Pancreas (tissue), 10 donors: Measurements from ENCODE around the gene TPX2. TPM values are rescaled to one million over a fixed set of nuclear protein-coding genes. Genes with fewer than 3 reads are reported as not detected.

Experiments used
- ATAC-seq, 4 donors: fragments of 200-7000 bp; cut with Tn5 transposase; one replicate each; pipeline versions ENCODE4 v1.8.0 to v1.9.1; 2020; ENCODE audit warnings: mild to moderate bottlenecking in 4 of 4, moderate library complexity in 4 of 4
- DNase-seq, 6 donors: peaks; one replicate each; pipeline ENCODE4 v3.0.0-alpha.2; 2020
- FAIRE-seq: peaks from 2 replicates; lab custom pipeline; 2012; peaks lifted over from hg19 to GRCh38; lab: Jason Lieb, UNC
- H3K27ac ChIP-seq, 4 donors: fragments of 200-600 bp; sonication (generic); 1 replicate in 3 of 4; 2 replicates in 1 of 4; pipeline versions ENCODE4 v1.5.0 to v1.8.0; 2020
- H3K27me3 ChIP-seq, 4 donors: fragments of 200-600 bp; one replicate each; pipeline ENCODE4 v1.8.0; 2021
- H3K36me3 ChIP-seq, 3 donors: fragments of 200-600 bp; sonication (generic) in 1 of 3; one replicate each; pipeline versions ENCODE4 v1.5.0 to v1.8.0; 2020 to 2021
- H3K4me1 ChIP-seq, 3 donors: fragments of 200-600 bp; one replicate each; pipeline ENCODE4 v1.8.0; 2021
- H3K4me3 ChIP-seq, 4 donors: fragments of 200-600 bp; sonication (generic) in 2 of 4; one replicate each; pipeline versions ENCODE4 v1.5.0 to v1.8.0; 2020 to 2021
- H3K9me3 ChIP-seq, 4 donors: fragments of 200-600 bp; one replicate each; pipeline ENCODE4 v1.8.0; 2021
- CTCF ChIP-seq, 4 donors: fragments of 200-600 bp; sonication (generic) in 3 of 4; IDR thresholded peaks; one replicate each; pipeline versions ENCODE4 v1.5.0 to v1.8.0; 2021; ENCODE audit warnings: antibody characterized with exemption in 4 of 4
- WGBS, 2 donors: extraction: QIAGEN DNeasy Blood & Tissue Kit; methylation state at CpG; one replicate each; pipeline ENCODE4 v1.1.7; 2013; 5-methylcytosine and 5-hydroxymethylcytosine counted together
- intact Hi-C, 3 donors: fragments of 100-400 bp; cut with DNase I; formaldehyde crosslinking; loops; one replicate each; pipeline versions ENCODE4 v1.11.1 to v1.14.2; 2022
- polyA plus RNA-seq, 2 donors: library from polyadenylated mRNA; stranded (reverse); fragments of 200-250 nt; gene quantifications; one replicate each; pipeline ENCODE4 v1.2.3, GENCODE V29; 2013
- total RNA-seq, 6 donors: library from RNA; stranded (reverse); fragmentation: NEBNext Ultra II Directional in 4 of 6; extraction: Animal tissue kit (Norgen Biotek cat#: 25700) in 4 of 6; gene quantifications; one replicate each; pipeline versions ENCODE4 v1.2.1 to v1.2.4, GENCODE V29; 2021 to 2023
- donor health status: healthy with polysubstance abuse.
- donor health status: DM: no; HTN: no; CAD: no; lungs with moderate emphysema.
- donor health status: DM: no; HTN: no; CAD: no.
- donor health status: control.
- donor health status: control.
- donor health status: Bipolar disorder and iron deficiency.
- donor health status: DM: yes; HTN: yes; CAD: no.
- donor health status: DM: no; HTN: no; CAD: no.
- donor health status: DM: no; HTN: no; CAD: no.
- donor health status: DM: yes; HTN: yes; CAD: no.

Gene TPX2
- total and polyA plus RNA-seq, 8 donors, result 0.04 to 1.5 (median 0.40) TPM; not detected in 1

- H3K4me3 ChIP-seq, result no peak overlapping the region
- no peak for TF ChIP-seq CTCF (IDR thresholded peaks at IDR 0.05)
- FAIRE-seq (no peak), DNase-seq (no peak), ATAC-seq (peak in 2 of 4 donors; percentile 9 to 14)
- intact Hi-C loops, result no loop called here
- no peaks in the 10 kb centered on the region for H3K9me3 ChIP-seq
- no peaks in the 10 kb centered on the region for H3K36me3 ChIP-seq
- peak overlapping the region in 2 of 4 donors; percentile 31 to 61 for H3K27ac ChIP-seq
- peaks cover 9 to 31% (median 11%) of the 10 kb centered on the region in 3 donors for H3K4me1 ChIP-seq
- 68 to 69% methylated on average over 4 of the region's 4 CpGs for WGBS, 2 donors
- H3K27me3 ChIP-seq, result no peaks in the 10 kb centered on the region
Measured at GRCh38 chr20:31693987-31694661, 45.0 kb upstream of the TPX2 start.

GRCh38 chr20:31694842-31695593 lies 44.1 kb upstream of the TPX2 start:
- intact Hi-C loops, result no loop called here
- Histone ChIP-seq H3K36me3 (no peaks in the 10 kb centered on the region), H3K9me3 (no peaks in the 10 kb centered on the region), H3K27me3 (no peaks in the 10 kb centered on the region), H3K4me1 (peaks cover 15 to 39% (median 20%) of the 10 kb centered on the region in 3 donors), H3K27ac (peak overlapping the region in 2 of 4 donors; percentile 31 to 61), H3K4me3 (no peak overlapping the region)
- WGBS, 2 donors, result 87 to 93% methylated on average over 5 of the region's 5 CpGs
- FAIRE-seq, result no peak
- ATAC-seq, result no peak
- no peak for TF ChIP-seq CTCF (IDR thresholded peaks at IDR 0.05)
- no peak for DNase-seq

DNA sequence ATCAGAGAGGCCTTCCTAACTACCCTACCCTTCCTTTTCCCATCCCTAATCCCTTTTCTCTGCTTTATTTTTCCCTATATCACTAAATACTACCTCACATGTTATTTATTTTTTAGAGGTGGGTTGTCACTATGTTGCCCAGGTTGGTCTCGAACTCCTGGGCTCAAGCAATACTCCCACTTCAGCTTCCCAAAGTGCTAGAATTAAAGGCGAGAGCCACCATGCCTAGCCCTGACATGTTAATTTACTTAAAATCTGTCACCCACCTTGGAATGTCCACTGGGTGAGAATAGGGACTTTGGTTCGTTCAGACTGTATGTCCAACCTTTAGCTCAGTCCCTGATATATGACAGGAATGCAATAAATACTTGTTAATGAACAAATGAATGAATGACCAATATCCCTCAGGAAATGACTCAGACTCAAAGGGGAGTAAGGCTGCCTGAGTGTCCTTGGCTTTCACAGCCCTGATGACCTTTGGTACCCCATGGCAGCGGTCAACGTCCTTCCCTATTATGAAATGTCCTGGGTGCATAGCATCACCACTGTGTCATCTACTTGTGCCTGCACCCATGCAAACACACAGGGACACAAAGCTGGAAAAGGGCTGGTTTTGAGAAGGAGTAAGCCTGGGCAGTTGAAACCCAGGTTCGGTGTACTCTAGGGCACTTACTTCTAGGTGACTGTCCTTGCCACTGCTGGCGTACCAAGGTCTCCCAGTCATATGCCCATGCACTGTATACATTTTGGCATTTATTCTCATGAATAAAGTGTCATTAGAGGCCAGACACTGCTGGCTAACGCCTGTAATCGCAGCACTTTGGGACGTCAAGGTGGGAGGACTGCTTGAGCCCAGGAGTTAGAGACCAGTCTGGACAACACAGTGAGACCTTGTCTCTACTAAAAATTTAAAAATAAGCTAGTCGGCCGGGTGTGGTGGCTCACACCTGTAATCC lies 43.0 kb upstream of the TPX2 start:
- DNase-seq, result peak in 1 of 6 donors; percentile 36
- Histone ChIP-seq H3K4me3 (no peak overlapping the region), H3K27me3 (no peaks in the 10 kb centered on the region), H3K27ac (peak overlapping the region in 3 of 4 donors; percentile 22 to 90 (median 88)), H3K4me1 (peaks cover 21 to 47% (median 22%) of the 10 kb centered on the region in 3 donors), H3K36me3 (no peaks in the 10 kb centered on the region), H3K9me3 (no peaks in the 10 kb centered on the region)
- no peak for TF ChIP-seq CTCF (IDR thresholded peaks at IDR 0.05)
- 83 to 85% methylated on average over 12 of the region's 12 CpGs for WGBS, 2 donors
- no peak for FAIRE-seq
- intact Hi-C loops, result no loop called here
- peak; percentile 12 to 45 (median 28) for ATAC-seq

DNA sequence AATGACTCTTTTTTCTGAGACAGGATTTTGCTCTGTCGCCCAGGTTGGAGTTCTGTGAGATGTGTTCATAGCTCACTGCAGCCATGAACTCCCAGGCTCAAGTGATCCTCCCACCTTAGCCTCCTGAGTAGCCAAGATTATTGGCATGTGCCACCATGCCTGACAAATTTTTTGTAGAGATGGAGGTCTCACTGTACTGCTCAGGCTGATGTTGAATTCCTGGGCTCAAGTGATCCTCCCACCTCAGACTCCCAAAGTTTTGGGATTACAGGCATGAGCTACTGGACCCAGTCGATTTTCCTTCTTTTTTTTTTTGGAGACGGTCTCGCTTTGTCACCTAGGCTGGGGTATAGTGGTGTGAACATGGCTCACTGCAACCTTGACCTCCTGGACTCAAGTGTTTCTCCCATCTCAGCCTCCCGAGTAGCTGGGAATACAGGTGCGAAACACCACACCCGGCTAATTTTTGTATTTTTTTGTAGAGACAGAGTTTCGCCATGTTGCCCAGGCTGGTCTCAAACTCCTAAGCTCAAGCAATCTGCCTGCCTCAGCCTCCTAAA lies 40.8 kb upstream of the TPX2 start:
- Histone ChIP-seq H3K4me1 (peaks cover 21 to 47% (median 22%) of the 10 kb centered on the region in 3 donors), H3K4me3 (no peak overlapping the region), H3K27me3 (no peaks in the 10 kb centered on the region), H3K9me3 (no peaks in the 10 kb centered on the region), H3K36me3 (no peaks in the 10 kb centered on the region), H3K27ac (peak overlapping the region in 3 of 4 donors; percentile 64 to 90 (median 88))
- no peak for FAIRE-seq
- intact Hi-C loops, result no loop called here
- WGBS, 2 donors, result 85 to 92% methylated on average over 8 of the region's 8 CpGs
- no peak for ATAC-seq
- no peak for DNase-seq
- TF ChIP-seq CTCF (IDR thresholded peaks at IDR 0.05), result no peak
